Choroid plexus epithelial cell (primary cell): ENCODE measurements around the gene EPHB6.

ENCODE experiments used
- DNase-seq: peaks from one replicate; pipeline ENCODE4 v3.0.0-alpha.2; 2010; ENCODE audit warnings: low read depth
- H3K4me3 ChIP-seq: 2 replicates; pipeline ENCODE4 v1.5.1; 2011; ENCODE audit warnings: low read depth, mild to moderate bottlenecking, control low read depth, low read length, moderate library complexity
- TF ChIP-seq, protein P1 (sequence below): conservative IDR thresholded peaks from 2 replicates; pipeline ENCODE4 v1.5.1; 2011; ENCODE audit warnings: low read depth, mild to moderate bottlenecking, control low read depth, inconsistent platforms, low read length, moderate library complexity

Gene EPHB6

DNA sequence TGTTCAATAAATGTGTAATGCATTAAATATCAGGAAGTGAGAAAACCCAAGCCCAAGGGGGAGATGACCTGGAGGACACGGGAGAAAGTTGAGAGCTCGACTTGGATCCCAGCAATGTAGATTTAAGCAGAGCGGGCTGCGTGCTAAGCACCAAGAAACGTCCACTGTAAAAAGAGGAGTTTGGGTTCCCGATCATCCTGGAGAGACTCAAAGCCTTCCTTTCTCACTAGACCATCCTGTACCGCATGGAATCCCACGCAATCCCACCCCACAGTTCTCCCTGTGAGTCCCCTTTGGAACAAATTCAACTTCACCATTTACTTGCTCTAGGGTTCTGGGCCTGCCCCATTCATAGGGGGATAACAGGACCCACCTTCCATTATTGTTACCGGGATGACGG, 28.3 kb downstream of the EPHB6 start:
- TF ChIP-seq, protein P1, sequence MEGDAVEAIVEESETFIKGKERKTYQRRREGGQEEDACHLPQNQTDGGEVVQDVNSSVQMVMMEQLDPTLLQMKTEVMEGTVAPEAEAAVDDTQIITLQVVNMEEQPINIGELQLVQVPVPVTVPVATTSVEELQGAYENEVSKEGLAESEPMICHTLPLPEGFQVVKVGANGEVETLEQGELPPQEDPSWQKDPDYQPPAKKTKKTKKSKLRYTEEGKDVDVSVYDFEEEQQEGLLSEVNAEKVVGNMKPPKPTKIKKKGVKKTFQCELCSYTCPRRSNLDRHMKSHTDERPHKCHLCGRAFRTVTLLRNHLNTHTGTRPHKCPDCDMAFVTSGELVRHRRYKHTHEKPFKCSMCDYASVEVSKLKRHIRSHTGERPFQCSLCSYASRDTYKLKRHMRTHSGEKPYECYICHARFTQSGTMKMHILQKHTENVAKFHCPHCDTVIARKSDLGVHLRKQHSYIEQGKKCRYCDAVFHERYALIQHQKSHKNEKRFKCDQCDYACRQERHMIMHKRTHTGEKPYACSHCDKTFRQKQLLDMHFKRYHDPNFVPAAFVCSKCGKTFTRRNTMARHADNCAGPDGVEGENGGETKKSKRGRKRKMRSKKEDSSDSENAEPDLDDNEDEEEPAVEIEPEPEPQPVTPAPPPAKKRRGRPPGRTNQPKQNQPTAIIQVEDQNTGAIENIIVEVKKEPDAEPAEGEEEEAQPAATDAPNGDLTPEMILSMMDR = no peak
- no peak for DNase-seq
- no peak overlapping the region for H3K4me3 ChIP-seq

DNA sequence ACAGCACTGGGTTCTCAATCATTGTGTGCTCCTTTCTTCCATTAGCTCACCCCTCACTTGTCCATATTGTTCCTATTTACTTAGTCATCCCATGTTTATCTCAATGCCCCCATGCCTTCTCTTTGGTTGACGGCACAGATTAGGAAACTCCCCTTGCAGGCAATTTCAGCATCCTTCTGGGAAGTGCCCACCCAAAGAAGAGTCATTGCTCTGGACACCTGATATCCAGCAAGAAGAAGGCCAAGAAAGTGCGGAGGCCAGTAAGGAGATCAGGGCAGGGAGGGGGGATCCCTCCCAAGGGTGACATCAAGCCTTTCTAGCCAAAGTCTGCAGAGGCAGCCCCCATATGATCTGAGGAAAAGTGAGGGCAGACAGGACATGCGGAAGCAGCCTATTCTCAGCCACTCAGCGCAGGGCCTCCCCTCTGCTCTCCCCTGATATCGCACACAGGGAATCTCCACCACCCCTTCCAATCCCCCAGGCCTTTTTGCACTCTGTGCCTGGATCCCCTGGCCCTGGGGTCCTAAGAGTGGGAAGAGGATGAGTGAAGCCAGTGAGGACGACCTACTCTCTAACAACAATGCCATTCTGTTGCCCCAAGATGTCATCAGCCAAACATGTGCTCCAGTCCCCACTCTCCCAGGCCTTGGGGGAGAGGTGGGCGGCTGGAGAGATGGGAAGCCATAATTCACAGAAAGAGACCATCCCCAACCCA, 28.9 kb downstream of the EPHB6 start:
- no peak overlapping the region for H3K4me3 ChIP-seq
- DNase-seq = no peak
- TF ChIP-seq, protein P1 = no peak

DNA sequence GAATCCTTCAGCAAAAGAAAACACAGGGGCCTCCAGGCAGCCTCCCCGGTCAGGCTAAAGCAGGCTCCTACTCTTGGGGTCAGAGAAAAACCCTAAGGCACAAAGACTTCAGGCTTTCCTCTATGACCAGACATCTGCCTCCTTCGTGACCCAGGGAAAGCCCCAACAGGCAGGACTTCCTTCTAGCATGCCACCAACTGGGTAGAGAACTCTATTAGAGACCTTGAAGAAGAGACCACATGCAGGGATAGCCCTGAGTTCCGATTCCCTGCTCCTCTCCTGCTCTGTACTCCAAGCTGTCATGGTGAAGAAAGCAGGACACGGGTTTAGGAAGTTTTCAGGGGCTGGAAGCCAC, 29.4 kb downstream of the EPHB6 start:
- TF ChIP-seq, protein P1 = no peak

DNA sequence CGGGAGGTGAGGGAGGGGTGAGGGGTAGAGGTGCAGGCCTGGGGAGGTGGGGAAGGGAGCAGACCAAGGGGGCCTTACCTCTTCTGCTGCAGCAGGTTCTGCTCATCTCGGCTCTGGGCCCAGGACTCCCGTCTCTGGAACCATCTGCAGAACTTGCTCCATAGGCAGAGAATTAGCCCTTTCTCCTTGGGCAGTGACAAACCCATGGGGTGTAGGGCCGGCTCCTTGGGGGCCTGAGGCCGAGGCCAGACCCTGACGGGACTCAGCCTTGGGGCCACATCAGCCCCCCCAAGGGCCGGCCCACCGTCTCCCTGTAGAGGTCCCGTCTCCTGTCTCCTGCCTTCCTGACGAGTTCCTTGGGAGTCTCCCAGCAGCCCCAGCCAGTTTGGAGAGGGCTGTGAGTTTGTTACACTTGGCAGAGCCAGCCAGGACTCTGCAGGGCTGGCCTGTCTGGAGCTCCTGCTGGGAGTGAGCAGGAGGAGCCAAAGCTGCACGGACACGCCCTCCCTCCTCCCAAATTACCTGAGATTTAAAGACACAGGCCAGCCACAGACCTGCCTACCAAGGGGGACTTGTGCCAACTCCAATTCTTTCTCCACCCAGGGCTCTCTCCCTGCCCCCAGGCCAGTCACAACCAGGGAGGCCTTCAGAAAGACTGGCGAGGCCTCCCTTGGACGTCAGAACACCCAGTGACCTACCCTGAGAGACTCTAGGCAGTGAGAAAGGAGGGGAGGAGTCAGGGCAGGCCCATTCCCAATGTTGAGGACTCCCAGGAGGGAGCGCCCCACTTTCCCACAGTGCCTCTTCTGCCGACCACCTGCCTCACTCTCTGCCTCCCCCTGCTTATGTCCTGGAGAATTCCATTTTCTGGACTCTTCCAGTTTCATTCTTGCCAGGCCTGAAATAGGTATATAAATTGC, 30.7 kb downstream of the EPHB6 start, which contains the start of gene TRPV6:
TSS of gene TRPV6 (minus strand) at position 435 of the 920 bp plus-strand sequence.
- H3K4me3 ChIP-seq = no peak within 1 kb of the TSS
- TF ChIP-seq, protein P1 = no peak
- no peak for DNase-seq

More for the DNA sequence above, 29.4 kb downstream of the EPHB6 start:
- H3K4me3 ChIP-seq = no peak overlapping the region
- no peak for DNase-seq

GRCh38 chr7:142886866-142887265, 32.0 kb downstream of the EPHB6 start:
- DNase-seq = no peak
- no peak overlapping the region for H3K4me3 ChIP-seq
- TF ChIP-seq, protein P1 = no peak

GRCh38 chr7:142887282-142888015, 32.6 kb downstream of the EPHB6 start:
- TF ChIP-seq, protein P1 = no peak
- no peak for DNase-seq
- no peak overlapping the region for H3K4me3 ChIP-seq
